ENCODE data around the gene GLI3.

Gene GLI3

GRCh38 chr7:42176724-42177101 is 60.3 kb downstream of the GLI3 start:
- DNase-seq (ENCODE audit: extremely low read depth in 1 of 2, low read depth in 1 of 2), result no peak

GRCh38 chr7:42175834-42176723 is 60.9 kb downstream of the GLI3 start:
- no peak for DNase-seq (ENCODE audit: extremely low read depth in 1 of 2, low read depth in 1 of 2)

GRCh38 chr7:42174391-42174912 is 62.6 kb downstream of the GLI3 start:
- no peak for DNase-seq (ENCODE audit: extremely low read depth in 1 of 2, low read depth in 1 of 2)

DNA sequence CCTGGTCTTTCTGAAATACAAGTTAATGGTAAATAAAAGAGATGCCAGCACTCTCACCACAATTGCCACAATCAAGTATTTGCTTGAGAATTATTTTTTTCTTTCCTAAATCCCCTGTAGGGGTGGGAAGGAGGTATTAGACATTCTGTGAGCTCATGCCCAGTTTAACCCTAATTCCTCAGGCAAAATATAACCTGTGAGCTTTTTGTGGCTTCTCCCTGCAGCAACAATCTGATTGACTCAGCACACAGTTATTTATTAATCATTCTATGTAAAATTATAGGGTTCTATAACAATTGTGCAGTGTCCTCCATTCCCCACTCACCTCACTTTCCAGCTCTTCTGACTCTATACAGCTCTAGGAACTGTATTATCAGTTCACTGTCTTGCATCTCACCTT is 66.3 kb downstream of the GLI3 start:
- DNase-seq (ENCODE audit: extremely low read depth in 1 of 2, low read depth in 1 of 2), result no peak

- DNase-seq (ENCODE audit: extremely low read depth in 1 of 2, low read depth in 1 of 2), result no peak
Observed at GRCh38 chr7:42168512-42168911, 68.5 kb downstream of the GLI3 start.

DNA sequence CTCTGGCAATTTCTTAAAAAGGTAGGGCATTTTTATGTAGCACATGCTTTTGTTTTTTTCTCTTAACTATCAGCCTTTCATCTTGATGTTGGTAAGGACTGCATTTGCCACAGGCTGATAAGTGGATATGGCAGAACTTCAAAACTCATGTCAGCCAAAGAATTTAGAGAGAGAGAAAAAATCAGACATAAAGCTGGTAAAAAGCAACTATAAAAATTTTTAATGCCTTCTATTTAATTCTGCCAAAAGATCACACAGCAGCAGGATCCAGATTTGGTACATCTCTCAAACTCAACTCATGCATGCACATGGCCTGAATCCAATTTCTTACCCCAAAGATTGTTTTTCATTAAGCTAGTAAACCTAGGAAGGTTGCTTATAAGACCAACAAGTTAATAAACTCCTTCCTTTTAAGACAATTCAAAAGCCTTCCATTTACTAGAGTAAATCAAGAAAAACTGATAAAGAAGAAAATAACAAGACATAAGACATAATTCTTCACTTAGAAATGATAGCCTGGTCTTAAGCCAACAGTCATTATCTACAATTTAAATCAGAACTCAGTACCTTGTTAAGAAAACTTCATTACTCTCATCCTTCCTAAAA is 69.3 kb downstream of the GLI3 start:
- DNase-seq (ENCODE audit: extremely low read depth in 1 of 2, low read depth in 1 of 2), result no peak

GRCh38 chr7:42167206-42167605 is 69.8 kb downstream of the GLI3 start:
- no peak for DNase-seq (ENCODE audit: extremely low read depth in 1 of 2, low read depth in 1 of 2)

DNA sequence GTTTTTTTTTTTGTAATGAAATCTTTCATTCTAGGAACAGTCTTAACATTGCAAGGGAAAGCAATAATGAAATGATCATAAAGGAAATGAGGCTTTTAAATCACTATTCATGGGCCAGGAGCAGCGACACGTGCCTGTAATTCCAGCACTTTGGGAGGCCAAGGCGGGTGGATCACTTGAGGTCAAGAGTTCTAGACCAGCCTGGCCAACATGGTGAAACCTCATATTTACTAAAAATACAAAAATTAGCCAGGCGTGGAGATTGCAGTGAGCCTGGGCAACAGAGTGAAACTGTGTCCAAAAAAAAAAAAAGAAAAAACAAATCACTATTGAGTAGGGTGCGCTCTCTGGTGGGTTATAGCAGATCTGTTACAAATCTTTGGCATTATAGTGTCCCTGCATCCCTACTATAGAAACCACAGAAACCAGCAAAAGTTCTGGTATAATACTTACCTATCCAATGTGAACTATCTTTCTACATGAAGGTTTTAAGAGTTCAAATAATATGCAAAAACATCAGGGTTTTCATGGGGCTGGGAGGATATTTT is 72.1 kb downstream of the GLI3 start:
- no peak for DNase-seq (ENCODE audit: extremely low read depth in 1 of 2, low read depth in 1 of 2)

DNA sequence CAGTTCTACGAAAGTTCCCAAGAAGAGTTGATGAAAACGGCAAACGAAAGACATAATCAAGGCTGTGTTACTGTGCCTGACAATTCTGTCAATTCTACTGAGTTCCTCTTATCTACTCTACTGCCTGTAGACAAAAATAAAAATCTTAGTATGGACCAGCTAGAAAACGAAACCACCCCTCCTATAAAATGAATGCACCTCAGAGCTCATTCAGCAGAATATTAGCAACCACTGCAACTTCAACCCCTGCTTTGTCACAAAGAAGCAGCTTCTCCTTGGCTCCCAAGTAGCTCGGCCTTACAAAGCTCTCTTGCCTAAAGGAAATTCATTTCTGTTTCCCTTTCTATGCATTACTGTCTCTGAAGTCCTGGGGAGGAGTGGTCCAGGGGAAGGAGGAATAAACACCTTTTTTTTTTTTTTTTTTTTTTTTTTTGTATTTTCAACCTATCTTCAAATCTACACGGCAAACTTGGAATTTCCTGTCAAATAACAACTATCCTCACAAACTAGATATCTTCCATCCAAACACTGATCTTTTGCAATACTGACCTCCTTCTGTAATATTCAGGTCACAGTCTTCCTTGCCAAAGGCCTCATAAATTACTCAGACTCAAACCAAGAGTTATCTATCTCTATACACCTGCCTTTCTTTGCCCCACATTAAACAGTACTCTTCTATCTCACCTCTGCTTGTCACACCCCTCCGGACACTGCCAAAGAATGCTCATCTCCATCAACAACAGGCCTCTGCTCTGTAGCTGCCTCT is 74.3 kb downstream of the GLI3 start:
- no peak for DNase-seq (ENCODE audit: extremely low read depth in 1 of 2, low read depth in 1 of 2)

- no peak for DNase-seq (ENCODE audit: extremely low read depth in 1 of 2, low read depth in 1 of 2)
Observed at GRCh38 chr7:42161719-42162118, 75.3 kb downstream of the GLI3 start.

GRCh38 chr7:42161110-42161509 is 75.9 kb downstream of the GLI3 start:
- DNase-seq (ENCODE audit: extremely low read depth in 1 of 2, low read depth in 1 of 2), result no peak

GRCh38 chr7:42159130-42159529 is 77.9 kb downstream of the GLI3 start:
- DNase-seq (ENCODE audit: extremely low read depth in 1 of 2, low read depth in 1 of 2), result no peak

DNA sequence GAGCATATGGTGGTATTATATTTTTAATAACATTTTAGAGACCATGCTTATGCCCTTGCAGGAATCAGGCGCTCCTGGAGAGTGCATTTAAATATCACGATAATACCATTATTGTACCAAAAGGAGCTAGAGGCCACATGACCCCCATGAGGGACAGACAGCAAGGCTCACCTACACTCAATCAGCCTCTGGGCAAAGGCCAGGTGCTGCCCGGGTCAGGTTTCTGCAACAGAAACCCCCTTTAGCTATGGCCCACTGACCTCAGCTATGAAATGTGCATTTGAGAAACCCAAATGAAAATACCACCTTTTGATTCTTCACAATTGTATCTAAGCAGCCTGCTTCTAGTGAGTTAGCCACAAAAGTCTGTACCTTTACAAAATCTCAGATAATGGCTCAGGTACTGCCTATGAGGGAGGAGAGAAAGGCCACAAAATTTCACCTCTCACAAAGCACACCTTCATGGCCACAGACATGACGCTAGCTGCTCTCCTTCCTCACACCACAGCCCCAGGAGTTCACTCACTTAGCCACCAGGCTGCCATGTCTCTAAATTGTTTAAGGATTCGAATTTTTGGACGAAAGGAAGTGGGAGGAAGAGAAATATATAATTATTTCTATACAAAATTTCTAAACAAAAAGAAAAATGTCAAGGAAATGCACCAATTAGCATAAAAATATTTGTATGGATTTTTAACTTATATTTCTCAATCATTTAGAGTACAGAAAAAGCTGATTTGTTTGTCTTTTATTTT is 79.9 kb downstream of the GLI3 start:
- DNase-seq (ENCODE audit: extremely low read depth in 1 of 2, low read depth in 1 of 2), result no peak

DNA sequence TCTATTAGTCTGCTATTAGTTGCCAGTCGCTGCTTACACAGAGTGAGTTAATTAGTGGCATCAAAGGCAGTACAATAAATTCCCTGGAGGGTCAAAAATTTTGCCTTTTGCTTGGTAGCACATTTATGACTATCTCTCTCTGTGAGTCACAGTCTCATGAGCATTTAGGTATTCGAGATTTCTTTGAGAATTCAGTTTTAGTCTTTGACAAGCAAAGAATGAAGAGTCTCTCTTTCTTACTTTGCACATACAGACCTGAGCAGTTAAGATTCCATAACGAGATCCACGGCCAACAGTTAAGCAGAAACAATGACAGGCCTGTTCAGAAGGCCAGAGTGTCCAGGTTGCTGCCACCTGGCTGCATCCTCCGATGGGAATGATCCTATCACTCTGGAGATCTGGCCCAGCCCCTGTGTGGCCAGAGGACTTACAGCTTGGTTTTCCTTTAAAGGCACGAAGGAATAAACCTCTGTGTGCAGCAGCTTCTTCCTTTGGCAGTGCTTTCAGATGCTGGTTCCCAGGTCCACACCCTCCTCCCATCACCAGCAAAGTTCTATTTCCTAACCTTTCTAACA is 80.6 kb downstream of the GLI3 start:
- DNase-seq (ENCODE audit: extremely low read depth in 1 of 2, low read depth in 1 of 2), result no peak

DNA sequence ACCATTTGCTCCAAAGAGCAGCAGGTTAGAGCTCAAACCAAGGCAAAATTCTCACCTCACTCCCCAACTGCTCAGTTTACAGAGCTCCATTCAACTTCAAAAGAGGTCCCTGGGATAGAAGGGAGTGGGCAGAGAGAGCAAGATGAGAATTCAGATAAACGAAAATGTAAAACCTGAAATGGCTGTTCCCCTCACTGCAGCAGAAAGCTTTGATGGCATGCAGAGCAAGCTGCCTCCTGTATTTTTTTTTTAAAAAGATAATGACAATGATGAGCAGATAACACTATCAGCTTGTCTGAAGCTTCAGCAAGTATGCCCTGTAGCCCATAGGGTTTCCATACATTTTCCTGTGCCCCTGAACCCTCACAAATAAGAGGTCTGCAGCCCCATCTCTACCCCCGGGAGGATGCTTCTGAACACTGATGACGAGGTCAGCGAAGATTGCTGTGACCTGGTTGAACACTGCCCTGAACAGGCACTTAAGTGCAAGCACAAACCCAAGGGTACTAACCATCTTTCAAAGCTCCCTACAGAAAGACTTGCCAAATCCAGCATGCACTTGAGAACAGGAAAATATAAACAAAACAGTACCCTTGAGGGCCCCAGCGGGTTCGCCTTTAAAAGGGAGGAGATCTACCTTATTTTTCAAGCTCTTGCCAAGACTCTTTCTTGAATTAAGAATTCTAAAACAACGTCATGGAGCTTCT is 81.3 kb downstream of the GLI3 start:
- DNase-seq (ENCODE audit: extremely low read depth in 1 of 2, low read depth in 1 of 2), result no peak

DNA sequence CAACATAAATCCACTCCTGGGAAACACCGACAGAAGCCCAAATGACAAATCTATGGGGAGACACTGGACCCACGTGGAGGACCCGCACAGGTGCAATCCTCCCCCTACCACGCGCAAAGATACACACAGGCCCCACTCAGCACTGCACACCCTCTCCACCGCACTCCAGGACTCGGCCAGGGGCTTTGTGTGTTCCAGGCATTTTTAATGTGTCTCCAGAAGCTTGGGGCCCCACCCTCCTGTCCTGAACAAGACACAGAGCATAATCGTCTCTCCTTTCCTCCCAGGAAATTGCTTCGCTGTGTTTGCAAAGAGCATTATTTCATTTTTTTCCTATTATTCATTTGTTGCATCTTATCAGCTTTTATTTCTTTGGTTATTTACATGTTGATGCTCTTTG is 82.8 kb downstream of the GLI3 start:
- DNase-seq (ENCODE audit: extremely low read depth in 1 of 2, low read depth in 1 of 2), result no peak

- no peak for DNase-seq (ENCODE audit: extremely low read depth in 1 of 2, low read depth in 1 of 2)
Observed at GRCh38 chr7:42152329-42153205, 84.4 kb downstream of the GLI3 start.

- DNase-seq (ENCODE audit: extremely low read depth in 1 of 2, low read depth in 1 of 2), result no peak
Observed at GRCh38 chr7:42151309-42151708, 85.7 kb downstream of the GLI3 start.

GRCh38 chr7:42145539-42145938 is 91.5 kb downstream of the GLI3 start:
- no peak for DNase-seq (ENCODE audit: extremely low read depth in 1 of 2, low read depth in 1 of 2)

Data from activated CD8-positive, alpha-beta memory T cell treated with anti-CD3 and anti-CD28 coated beads for 1 hour (primary cell).